GM23338 (cell line): ENCODE results near the gene MPPE1.

Experiments used
- CREB1 ChIP-seq: fragments of 250-450 bp; sonication (Bioruptor Pico); IDR thresholded peaks from 2 replicates; pipeline ENCODE4 v1.5.0; 2020; ENCODE audit warnings: low read depth, mild to moderate bottlenecking, moderate library complexity
- ETS1 ChIP-seq: IDR thresholded peaks from 2 replicates; pipeline ENCODE4 v1.6.1; 2016; ENCODE audit warnings: antibody characterized with exemption
- EZH2 ChIP-seq: fragments of 200-600 bp; sonication (generic); IDR thresholded peaks from one replicate; pipeline ENCODE4 v1.8.0; 2017; ENCODE audit warnings: antibody characterized with exemption, mild to moderate bottlenecking, low read depth; ENCODE audit not compliant: unreplicated experiment
- EZH2phosphoT487 ChIP-seq: fragments of 200-600 bp; sonication (generic); IDR thresholded peaks from one replicate; pipeline ENCODE4 v1.8.1; 2018; ENCODE audit warnings: antibody characterized with exemption; ENCODE audit not compliant: unreplicated experiment
- JUNB ChIP-seq: IDR thresholded peaks from one replicate; pipeline ENCODE4 v1.6.1; 2016; ENCODE audit warnings: antibody characterized with exemption; ENCODE audit not compliant: unreplicated experiment
- NANOG ChIP-seq: IDR thresholded peaks from 2 replicates; pipeline ENCODE4 v1.6.1; 2016; ENCODE audit warnings: antibody characterized with exemption, borderline replicate concordance
- POLR2AphosphoS5 ChIP-seq: IDR thresholded peaks from 2 replicates; pipeline ENCODE4 v1.6.1; 2016; ENCODE audit warnings: antibody characterized with exemption, low read depth
- ZNF114 ChIP-seq: fragments of 250-450 bp; sonication (Bioruptor Pico); IDR thresholded peaks from 2 replicates; pipeline ENCODE4 v1.5.0; 2020; ENCODE audit warnings: mild to moderate bottlenecking, moderate library complexity
- TF ChIP-seq, protein P1 (sequence below), 2 experiments: fragments of 200-600 bp in 1 of 2; sonication (generic) in 1 of 2; conservative IDR thresholded peaks; 2 replicates each; pipeline versions ENCODE4 v1.5.1 to v1.6.1; 2016 to 2017; ENCODE audit warnings: antibody characterized with exemption in 2 of 2, low read depth in 2 of 2, mild to moderate bottlenecking in 2 of 2, moderate library complexity in 1 of 2
- TF ChIP-seq, protein P2 (sequence below): IDR thresholded peaks from one replicate; pipeline ENCODE4 v1.6.1; 2018; ENCODE audit warnings: antibody characterized with exemption; ENCODE audit not compliant: unreplicated experiment

DNA sequence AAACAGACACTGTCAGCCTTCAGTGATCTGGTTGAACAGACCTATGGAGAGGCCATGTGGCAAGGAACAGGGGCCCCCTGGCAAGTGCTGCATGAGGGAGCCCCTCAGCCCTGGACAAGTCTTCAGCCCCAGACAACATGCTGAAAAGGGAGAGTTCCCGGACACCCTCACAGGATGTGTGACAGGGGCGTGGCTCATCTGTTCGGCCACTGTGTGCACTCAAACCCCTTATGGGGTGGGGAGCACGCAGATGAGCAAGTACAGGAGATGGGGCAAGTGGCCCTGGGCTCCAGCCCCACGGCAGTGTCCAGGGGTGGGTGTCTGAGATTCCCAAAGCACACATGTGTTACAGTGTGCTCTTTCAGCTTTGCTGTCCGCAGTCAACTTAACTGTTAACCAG is 35.4 kb upstream of the MPPE1 start:
- no peak for TF ChIP-seq EZH2
- TF ChIP-seq, protein P1, sequence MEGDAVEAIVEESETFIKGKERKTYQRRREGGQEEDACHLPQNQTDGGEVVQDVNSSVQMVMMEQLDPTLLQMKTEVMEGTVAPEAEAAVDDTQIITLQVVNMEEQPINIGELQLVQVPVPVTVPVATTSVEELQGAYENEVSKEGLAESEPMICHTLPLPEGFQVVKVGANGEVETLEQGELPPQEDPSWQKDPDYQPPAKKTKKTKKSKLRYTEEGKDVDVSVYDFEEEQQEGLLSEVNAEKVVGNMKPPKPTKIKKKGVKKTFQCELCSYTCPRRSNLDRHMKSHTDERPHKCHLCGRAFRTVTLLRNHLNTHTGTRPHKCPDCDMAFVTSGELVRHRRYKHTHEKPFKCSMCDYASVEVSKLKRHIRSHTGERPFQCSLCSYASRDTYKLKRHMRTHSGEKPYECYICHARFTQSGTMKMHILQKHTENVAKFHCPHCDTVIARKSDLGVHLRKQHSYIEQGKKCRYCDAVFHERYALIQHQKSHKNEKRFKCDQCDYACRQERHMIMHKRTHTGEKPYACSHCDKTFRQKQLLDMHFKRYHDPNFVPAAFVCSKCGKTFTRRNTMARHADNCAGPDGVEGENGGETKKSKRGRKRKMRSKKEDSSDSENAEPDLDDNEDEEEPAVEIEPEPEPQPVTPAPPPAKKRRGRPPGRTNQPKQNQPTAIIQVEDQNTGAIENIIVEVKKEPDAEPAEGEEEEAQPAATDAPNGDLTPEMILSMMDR (conservative IDR thresholded peaks at IDR 0.05; ENCODE audit: low read depth in 2 of 2), result no peak
- TF ChIP-seq, protein P2, sequence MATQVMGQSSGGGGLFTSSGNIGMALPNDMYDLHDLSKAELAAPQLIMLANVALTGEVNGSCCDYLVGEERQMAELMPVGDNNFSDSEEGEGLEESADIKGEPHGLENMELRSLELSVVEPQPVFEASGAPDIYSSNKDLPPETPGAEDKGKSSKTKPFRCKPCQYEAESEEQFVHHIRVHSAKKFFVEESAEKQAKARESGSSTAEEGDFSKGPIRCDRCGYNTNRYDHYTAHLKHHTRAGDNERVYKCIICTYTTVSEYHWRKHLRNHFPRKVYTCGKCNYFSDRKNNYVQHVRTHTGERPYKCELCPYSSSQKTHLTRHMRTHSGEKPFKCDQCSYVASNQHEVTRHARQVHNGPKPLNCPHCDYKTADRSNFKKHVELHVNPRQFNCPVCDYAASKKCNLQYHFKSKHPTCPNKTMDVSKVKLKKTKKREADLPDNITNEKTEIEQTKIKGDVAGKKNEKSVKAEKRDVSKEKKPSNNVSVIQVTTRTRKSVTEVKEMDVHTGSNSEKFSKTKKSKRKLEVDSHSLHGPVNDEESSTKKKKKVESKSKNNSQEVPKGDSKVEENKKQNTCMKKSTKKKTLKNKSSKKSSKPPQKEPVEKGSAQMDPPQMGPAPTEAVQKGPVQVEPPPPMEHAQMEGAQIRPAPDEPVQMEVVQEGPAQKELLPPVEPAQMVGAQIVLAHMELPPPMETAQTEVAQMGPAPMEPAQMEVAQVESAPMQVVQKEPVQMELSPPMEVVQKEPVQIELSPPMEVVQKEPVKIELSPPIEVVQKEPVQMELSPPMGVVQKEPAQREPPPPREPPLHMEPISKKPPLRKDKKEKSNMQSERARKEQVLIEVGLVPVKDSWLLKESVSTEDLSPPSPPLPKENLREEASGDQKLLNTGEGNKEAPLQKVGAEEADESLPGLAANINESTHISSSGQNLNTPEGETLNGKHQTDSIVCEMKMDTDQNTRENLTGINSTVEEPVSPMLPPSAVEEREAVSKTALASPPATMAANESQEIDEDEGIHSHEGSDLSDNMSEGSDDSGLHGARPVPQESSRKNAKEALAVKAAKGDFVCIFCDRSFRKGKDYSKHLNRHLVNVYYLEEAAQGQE, result no peak
- no peak for TF ChIP-seq EZH2phosphoT487
- TF ChIP-seq POLR2AphosphoS5, result no peak
- no peak for TF ChIP-seq CREB1 (CRISPR knock-in tag)
- no peak for TF ChIP-seq ETS1
- TF ChIP-seq NANOG, result no peak
- no peak for TF ChIP-seq JUNB
- TF ChIP-seq ZNF114, result no peak
